Measurements from ENCODE around the gene ATP5F1E. TPM values are rescaled to one million over a fixed set of nuclear protein-coding genes. Genes with fewer than 3 reads are reported as not detected.

ATP5F1E gene
- total RNA-seq, 1 experiment from 2014 or later: 84.8 TPM

DNA sequence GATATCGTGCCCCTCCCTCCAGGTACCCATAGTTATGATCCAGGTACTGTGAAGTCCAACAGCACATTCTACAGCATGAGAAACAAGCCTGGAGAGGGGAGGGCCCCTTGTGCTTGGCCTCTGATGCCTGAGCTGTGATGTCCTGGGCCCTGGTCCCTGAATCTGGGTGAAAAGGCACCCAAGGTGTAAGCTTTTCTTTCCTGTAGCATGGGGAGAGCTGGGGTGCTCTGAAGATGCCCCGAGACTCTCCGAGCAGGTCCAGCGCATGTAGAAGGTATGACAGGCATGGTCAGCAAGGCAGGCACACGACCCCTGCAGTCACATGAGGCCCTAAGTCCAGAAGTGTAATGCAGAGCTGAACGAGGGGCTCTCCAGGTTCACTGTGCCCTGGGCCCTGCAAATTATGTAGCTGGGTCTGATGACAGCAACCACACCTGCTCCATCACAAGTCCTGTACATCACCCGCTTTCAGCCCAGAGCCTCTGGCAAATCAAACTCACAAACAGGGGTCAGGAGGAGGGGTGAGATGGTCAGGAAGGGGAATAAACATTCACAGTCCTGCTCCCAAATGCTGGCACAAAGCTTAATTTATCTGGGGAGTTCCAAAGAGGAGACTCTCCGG is 23.3 kb downstream of the ATP5F1E start:
- H2AFZ ChIP-seq: no peak overlapping the region
- H3K4me1 ChIP-seq (replicated peaks; ENCODE audit: insufficient read depth): peaks cover 54% of the 10 kb centered on the region
- peaks cover 6% of the 10 kb centered on the region; the same call in 1 of the 2 replicates for H4K20me1 ChIP-seq (ENCODE audit: insufficient read depth)
- H3K36me3 ChIP-seq (ENCODE audit: low read depth): no peaks in the 10 kb centered on the region
- H3F3A ChIP-seq (ENCODE audit: insufficient read depth, low read depth): peaks cover 32% of the 10 kb centered on the region
- no peak for TF ChIP-seq CTCF (conservative IDR thresholded peaks at IDR 0.05)
- no peak for TF ChIP-seq EZH2 (IDR thresholded peaks at IDR 0.05; ENCODE audit: low read depth)
- peaks cover 19% of the 10 kb centered on the region for H3K79me2 ChIP-seq (ENCODE audit: low read depth)
- H3K9me2 ChIP-seq (ENCODE audit: insufficient read depth): no peaks in the 10 kb centered on the region
- no peak for DNase-seq
- H3K27me3 ChIP-seq (ENCODE audit: insufficient read depth, low read depth): no peaks in the 10 kb centered on the region
- H3K9me3 ChIP-seq (ENCODE audit: insufficient read depth, low read depth): no peaks in the 10 kb centered on the region
- no peak overlapping the region for H3K4me3 ChIP-seq
- no peak overlapping the region for H3K27ac ChIP-seq
- no TSS peak for BruUV-seq (replicated peaks)
- ChIA-PET CTCF (no interaction called here), POLR2A (ENCODE audit: unreplicated experiment) (no interaction called here)
- no peak overlapping the region for H3K4me2 ChIP-seq
- intact Hi-C loops (cut with micrococcal nuclease; ENCODE audit: unreplicated experiment): no loop called here

- CTCF ChIA-PET: no interaction called here
- TF ChIP-seq EZH2 (IDR thresholded peaks at IDR 0.05; ENCODE audit: low read depth): no peak
- TF ChIP-seq CTCF (conservative IDR thresholded peaks at IDR 0.05): no peak
- POLR2A ChIA-PET (ENCODE audit: unreplicated experiment): no interaction called here
These were observed 24.2 kb downstream of the ATP5F1E start for GRCh38 chr20:59007665-59008511.

GRCh38 chr20:59006864-59007664 is 25.1 kb downstream of the ATP5F1E start, which contains the start of gene CTSZ:
TSS of gene CTSZ (minus strand) at chr20:59007254. CDS start at chr20:59007128, 126 bp downstream.
- H4K20me1 ChIP-seq (ENCODE audit: insufficient read depth): peaks cover 6% of the 10 kb centered on the region; the same call in 1 of the 2 replicates
- no peaks in the 10 kb centered on the region for H3K9me3 ChIP-seq (ENCODE audit: insufficient read depth, low read depth)
- no peaks in the 10 kb centered on the region for H3K27me3 ChIP-seq (ENCODE audit: insufficient read depth, low read depth)
- no TSS peak for BruUV-seq (replicated peaks)
- ChIA-PET POLR2A (ENCODE audit: unreplicated experiment) (no interaction called here), CTCF (no interaction called here)
- intact Hi-C loops (cut with micrococcal nuclease; ENCODE audit: unreplicated experiment): no loop called here
- peak within 1 kb of the TSS; percentile 88 for H3K4me3 ChIP-seq
- TF ChIP-seq CTCF (conservative IDR thresholded peaks at IDR 0.05): no peak
- TF ChIP-seq EZH2 (IDR thresholded peaks at IDR 0.05; ENCODE audit: low read depth): no peak
- peak in 1 of 2 experiments; percentile 73 for DNase-seq
- H3K4me1 ChIP-seq (replicated peaks; ENCODE audit: insufficient read depth): peaks cover 54% of the 10 kb centered on the region
- H3K4me2 ChIP-seq: peak within 1 kb of the TSS; percentile 94
- peaks cover 19% of the 10 kb centered on the region for H3K79me2 ChIP-seq (ENCODE audit: low read depth)
- H2AFZ ChIP-seq: peak within 1 kb of the TSS; percentile 90
- H3F3A ChIP-seq (ENCODE audit: insufficient read depth, low read depth): peaks cover 30% of the 10 kb centered on the region
- no peaks in the 10 kb centered on the region for H3K9me2 ChIP-seq (ENCODE audit: insufficient read depth)
- no peak within 1 kb of the TSS for H3K27ac ChIP-seq
- no peaks in the 10 kb centered on the region for H3K36me3 ChIP-seq (ENCODE audit: low read depth)

More at GRCh38 chr20:59007665-59008511, 24.2 kb downstream of the ATP5F1E start:
- Histone ChIP-seq H3K4me3 (peak overlapping the region; percentile 88; the same call in 1 of the 2 replicates), H3K27ac (no peak overlapping the region), H3K9me3 (ENCODE audit: insufficient read depth, low read depth) (no peaks in the 10 kb centered on the region), H3K4me1 (replicated peaks; ENCODE audit: insufficient read depth) (peaks cover 54% of the 10 kb centered on the region), H4K20me1 (ENCODE audit: insufficient read depth) (peaks cover 6% of the 10 kb centered on the region; the same call in 1 of the 2 replicates), H2AFZ (peak overlapping the region; percentile 90; the same call in 1 of the 2 replicates), H3K27me3 (ENCODE audit: insufficient read depth, low read depth) (no peaks in the 10 kb centered on the region), H3K36me3 (ENCODE audit: low read depth) (no peaks in the 10 kb centered on the region), H3K79me2 (ENCODE audit: low read depth) (peaks cover 19% of the 10 kb centered on the region), H3F3A (ENCODE audit: insufficient read depth, low read depth) (peaks cover 32% of the 10 kb centered on the region), H3K9me2 (ENCODE audit: insufficient read depth) (no peaks in the 10 kb centered on the region), H3K4me2 (peak overlapping the region; percentile 94)
- intact Hi-C loops (cut with micrococcal nuclease; ENCODE audit: unreplicated experiment): no loop called here
- no peak for DNase-seq
- BruUV-seq (replicated peaks): TSS peak; percentile 76

All from PC-9 (cell line).